Effector memory CD8-positive, alpha-beta T cell (primary cell): ENCODE data around the gene SNAI3.
"Not testable (repeated sequence)": the region's sequence is repeated elsewhere in the genome, so short reads cannot be mapped to it uniquely, and the experiment has no call there.

Experiments used
- ATAC-seq: fragments of 150-1000 bp; cut with Tn5 transposase; replicated peaks from 2 replicates; pipeline ENCODE4 v1.10.0; 2021; ENCODE audit warnings: mild to moderate bottlenecking, moderate library complexity
- DNase-seq, 3 experiments: peaks; one replicate each; pipeline ENCODE4 v3.0.0; 2021
- H3K27ac Mint-ChIP-seq, 2 donors: one replicate each; pipeline ENCODE4 v1.8.0; 2022; ENCODE audit warnings: mild to moderate bottlenecking in 2 of 2, mixed read lengths in 2 of 2, moderate library complexity in 2 of 2
- H3K27me3 Mint-ChIP-seq, 2 donors: one replicate each; pipeline ENCODE4 v1.8.0; 2022; ENCODE audit warnings: mixed read lengths in 2 of 2
- H3K36me3 Mint-ChIP-seq: one replicate; pipeline ENCODE4 v1.8.0; 2022; ENCODE audit warnings: mild to moderate bottlenecking, moderate library complexity, mixed read lengths; ENCODE audit not compliant: insufficient read depth
- H3K4me1 Mint-ChIP-seq, 2 donors: one replicate each; pipeline ENCODE4 v1.8.0; 2022; ENCODE audit warnings: low read depth in 2 of 2, mixed read lengths in 2 of 2
- H3K4me3 Mint-ChIP-seq, 2 donors: one replicate each; pipeline ENCODE4 v1.8.0; 2022; ENCODE audit warnings: mild to moderate bottlenecking in 2 of 2, mixed read lengths in 2 of 2, moderate library complexity in 2 of 2
- H3K9me3 Mint-ChIP-seq, 2 donors: one replicate each; pipeline ENCODE4 v1.8.0; 2022; ENCODE audit warnings: mixed read lengths in 2 of 2

SNAI3 gene

DNA sequence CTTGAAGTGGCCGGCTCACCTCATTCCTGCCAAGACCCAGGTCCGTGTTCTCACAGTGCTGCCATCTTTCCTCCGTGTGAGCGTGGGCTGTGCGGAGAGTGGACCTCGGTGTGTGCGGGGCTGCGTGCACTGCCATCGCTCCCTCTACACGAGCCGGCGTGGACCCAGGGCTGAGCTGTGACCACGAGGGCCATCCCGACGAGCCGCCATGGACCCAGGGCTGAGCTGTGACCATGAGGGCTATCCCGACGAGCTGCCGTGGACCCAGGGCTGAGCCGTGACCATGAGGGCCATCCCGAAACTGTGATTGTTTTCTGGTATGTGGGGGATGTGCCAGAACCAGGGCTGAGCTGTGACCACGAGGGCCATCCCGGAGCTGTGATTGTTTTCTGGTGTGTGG, 14.5 kb downstream of the SNAI3 start:
- H3K27me3 Mint-ChIP-seq = no peaks in the 10 kb centered on the region
- H3K4me3 Mint-ChIP-seq = no peak overlapping the region
- no peak overlapping the region for H3K27ac Mint-ChIP-seq
- H3K36me3 Mint-ChIP-seq = peaks cover 2% of the 10 kb centered on the region
- no peaks in the 10 kb centered on the region for H3K9me3 Mint-ChIP-seq
- no peak for ATAC-seq
- DNase-seq = no peak
- H3K4me1 Mint-ChIP-seq = peaks cover 0 to 9% of the 10 kb centered on the region in 2 donors

DNA sequence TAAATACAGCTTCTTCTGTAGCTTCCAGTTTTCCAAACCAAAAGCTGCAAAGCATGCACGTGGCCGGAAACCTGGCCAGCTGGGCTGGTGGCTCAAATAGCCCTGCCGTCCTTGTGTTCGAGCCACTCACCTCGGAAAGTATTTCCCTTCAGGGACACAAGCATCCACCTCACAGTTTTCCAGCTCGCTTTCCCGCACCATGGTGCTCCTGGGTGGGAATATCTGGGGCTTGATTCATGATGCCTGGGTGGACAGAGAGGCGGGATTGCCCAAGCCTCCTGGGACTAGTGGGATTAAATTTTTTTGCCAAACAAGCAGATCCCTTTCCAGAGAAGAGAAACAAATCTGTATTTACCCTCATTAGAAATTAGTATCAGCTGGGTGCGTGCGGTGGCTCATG, 16.3 kb downstream of the SNAI3 start:
- Mint-ChIP-seq H3K4me3 (no peak overlapping the region), H3K27ac (no peak overlapping the region), H3K9me3 (no peaks in the 10 kb centered on the region), H3K4me1 (peaks cover 0 to 9% of the 10 kb centered on the region in 2 donors), H3K27me3 (no peaks in the 10 kb centered on the region), H3K36me3 (no peaks in the 10 kb centered on the region)
- no peak for ATAC-seq
- DNase-seq = no peak

DNA sequence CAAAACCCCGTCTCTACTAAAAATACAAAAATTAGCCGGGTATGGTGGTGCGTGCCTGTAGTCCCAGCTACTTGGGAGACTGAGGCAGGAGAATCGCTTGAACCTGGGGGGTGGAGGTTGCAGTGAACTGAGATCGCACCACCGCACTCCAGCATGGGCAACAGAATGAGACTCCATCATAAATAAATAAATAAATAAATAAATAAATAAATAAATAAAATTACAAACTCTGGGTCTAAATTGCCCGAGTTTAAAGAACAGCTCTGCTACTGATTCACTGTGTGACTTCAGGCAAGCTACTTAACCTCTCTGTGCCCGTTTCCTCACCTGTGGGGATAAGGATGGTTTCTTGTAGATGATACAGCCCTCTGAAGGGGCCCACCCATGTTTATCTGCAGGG, 16.8 kb downstream of the SNAI3 start:
- H3K9me3 Mint-ChIP-seq, H3K36me3 Mint-ChIP-seq, H3K27me3 Mint-ChIP-seq, H3K4me3 Mint-ChIP-seq, DNase-seq, H3K4me1 Mint-ChIP-seq, ATAC-seq, H3K27ac Mint-ChIP-seq: not testable (repeated sequence)

DNA sequence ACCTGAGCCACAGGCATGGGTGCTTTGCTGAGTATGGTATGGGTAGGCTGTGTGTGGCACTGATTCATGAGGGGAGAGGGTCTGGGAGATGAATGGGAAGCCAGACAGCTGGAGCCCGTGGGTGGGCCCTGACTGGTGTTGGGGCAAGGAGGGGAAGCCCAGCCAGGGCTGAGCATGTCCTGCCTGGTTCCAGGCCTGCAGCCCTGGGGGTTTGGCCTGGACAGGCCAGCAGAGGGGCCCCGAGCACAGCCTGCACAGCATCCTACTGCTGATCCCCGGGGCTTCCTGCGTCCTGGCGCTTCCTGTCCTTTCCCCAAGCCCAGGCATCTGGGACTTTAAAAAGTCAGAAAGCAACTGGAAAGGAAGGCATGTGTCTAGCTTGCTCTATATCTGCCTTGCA, 18.8 kb downstream of the SNAI3 start:
- ATAC-seq (no peak), DNase-seq (no peak)
- Mint-ChIP-seq H3K9me3 (no peaks in the 10 kb centered on the region), H3K27ac (no peak overlapping the region), H3K4me3 (no peak overlapping the region), H3K36me3 (peaks cover 13% of the 10 kb centered on the region), H3K27me3 (no peaks in the 10 kb centered on the region), H3K4me1 (peaks cover 0 to 5% of the 10 kb centered on the region in 2 donors)

DNA sequence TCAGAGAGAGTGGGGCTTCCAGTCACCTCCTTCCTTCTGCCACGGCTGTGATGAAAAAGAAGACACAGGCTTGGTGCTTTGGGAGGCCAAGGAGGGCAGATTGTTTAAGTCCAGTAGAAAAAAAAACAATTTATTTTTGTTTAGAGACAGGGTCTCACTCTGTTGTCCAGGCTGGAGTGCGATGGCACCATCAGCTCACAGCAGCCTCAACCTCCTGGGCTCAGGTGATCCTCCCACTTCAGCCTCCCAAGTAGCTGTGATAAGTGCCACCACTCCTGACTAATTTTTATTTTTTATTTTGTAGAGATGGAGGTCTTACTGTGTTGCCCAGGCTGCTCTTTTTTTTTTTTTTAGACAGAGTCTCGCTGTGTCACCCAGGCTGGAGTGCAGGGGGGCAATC, 20.7 kb downstream of the SNAI3 start:
- H3K36me3 Mint-ChIP-seq = peaks cover 13% of the 10 kb centered on the region
- no peak overlapping the region for H3K27ac Mint-ChIP-seq
- H3K27me3 Mint-ChIP-seq = no peaks in the 10 kb centered on the region
- H3K9me3 Mint-ChIP-seq = no peaks in the 10 kb centered on the region
- no peak for DNase-seq
- no peak overlapping the region for H3K4me3 Mint-ChIP-seq
- peaks cover 6 to 12% of the 10 kb centered on the region in 2 donors for H3K4me1 Mint-ChIP-seq
- no peak for ATAC-seq

DNA sequence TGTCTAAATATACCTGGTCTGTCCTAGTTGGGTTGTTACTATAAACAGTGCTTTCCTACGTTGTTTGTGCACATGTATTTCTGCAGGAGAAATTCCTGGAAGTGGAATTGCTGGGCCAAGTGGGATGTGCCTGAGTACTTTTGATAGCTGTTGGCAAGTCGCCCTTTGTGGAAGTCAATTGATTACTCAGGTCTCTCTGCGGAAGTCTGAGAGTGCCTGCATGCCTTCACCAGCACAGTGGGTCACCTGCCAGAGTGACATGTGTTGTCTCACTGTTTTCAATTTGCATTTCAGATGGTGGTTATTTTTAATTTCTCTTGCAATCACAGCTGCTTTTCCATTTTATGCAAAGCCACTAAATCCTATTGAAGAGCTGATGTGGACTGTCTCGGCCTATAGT, 21.2 kb downstream of the SNAI3 start:
- no peaks in the 10 kb centered on the region for H3K27me3 Mint-ChIP-seq
- no peaks in the 10 kb centered on the region for H3K9me3 Mint-ChIP-seq
- peaks cover 16% of the 10 kb centered on the region for H3K36me3 Mint-ChIP-seq
- ATAC-seq = no peak
- peak overlapping the region; percentile 21 to 38 for H3K4me3 Mint-ChIP-seq
- no peak for DNase-seq
- peaks cover 6 to 12% of the 10 kb centered on the region in 2 donors for H3K4me1 Mint-ChIP-seq
- H3K27ac Mint-ChIP-seq = no peak overlapping the region

DNA sequence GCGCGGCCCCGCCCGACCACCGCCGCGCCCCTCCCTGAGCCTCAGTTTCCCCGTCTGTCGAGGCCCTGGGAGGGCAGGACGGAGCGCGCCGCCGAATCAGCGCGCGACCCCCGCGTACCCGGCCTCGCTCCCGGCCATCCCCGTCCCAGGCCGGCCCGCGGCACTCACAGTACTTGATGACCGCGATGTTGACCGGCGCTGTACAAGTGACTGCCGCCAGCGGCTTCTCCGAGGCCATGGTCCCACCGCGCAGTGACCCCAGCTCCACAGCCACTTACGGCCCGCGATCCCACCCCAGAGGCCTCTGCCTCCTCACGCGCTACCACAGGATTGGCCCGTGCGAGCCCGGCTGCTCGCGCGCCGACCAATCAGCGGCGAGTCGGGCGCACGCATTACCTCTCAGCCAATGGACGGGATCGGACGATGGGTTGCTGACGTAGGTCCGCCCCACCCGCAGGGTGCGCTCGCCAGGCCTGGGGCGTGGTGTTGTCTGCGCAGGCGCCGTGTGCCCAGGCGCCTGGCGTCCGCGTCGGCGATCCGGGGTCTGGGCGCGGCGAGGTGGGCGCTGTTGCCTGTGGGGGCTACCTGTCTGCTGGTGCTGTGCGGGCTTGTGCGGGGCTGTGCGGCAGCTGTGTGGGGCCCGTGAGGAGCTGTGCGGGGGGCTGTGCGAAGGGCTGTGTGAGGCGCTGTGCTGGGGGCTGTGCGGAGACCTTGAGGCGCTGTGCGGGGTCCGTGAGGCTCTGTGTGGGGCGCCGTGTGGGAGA, 23.3 kb downstream of the SNAI3 start, which contains the start of gene MVD:
MVD (minus strand) TSS at position 249 of the 764 bp plus-strand sequence; CDS start at position 238, 11 bp downstream.
- DNase-seq (peak; percentile 92 to 93 (median 92)), ATAC-seq (peak; percentile 97)
- Mint-ChIP-seq H3K27me3 (no peaks in the 10 kb centered on the region), H3K9me3 (no peaks in the 10 kb centered on the region), H3K4me1 (peaks cover 6 to 9% of the 10 kb centered on the region in 2 donors), H3K27ac (peak within 1 kb of the TSS; percentile 94 to 97), H3K4me3 (peak within 1 kb of the TSS; percentile 87 to 96), H3K36me3 (peaks cover 28% of the 10 kb centered on the region)

DNA sequence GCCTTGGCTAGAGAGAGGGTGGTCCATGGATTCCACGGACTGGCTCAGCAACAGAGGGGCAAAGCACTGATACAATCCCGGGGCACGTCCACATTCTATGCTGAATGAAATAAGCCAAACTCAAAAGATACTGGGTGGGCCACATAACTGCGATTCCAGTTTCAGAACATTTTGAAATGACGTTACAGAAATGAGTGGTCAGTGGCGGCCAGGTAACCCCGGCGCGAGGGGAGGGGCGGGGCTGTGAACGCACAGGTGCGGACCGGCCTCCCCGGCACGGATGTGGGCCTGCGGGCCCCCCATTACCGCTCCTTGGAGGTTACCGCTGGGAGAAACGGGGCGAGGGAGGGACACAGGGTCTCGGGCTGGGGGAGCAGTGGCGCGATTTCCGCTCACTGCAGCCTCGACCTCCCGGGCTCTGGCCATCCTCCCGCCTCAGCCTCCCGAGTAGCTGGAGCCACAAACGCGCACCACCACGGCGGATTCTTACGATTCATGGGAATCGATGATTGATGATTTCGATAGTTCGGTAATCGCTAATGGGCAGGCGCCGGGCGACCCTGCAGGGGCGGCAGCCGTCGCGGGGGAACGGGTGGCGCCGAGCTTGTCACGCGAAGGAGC, 24.0 kb downstream of the SNAI3 start:
- Mint-ChIP-seq H3K9me3 (no peaks in the 10 kb centered on the region), H3K4me1 (peaks cover 6 to 9% of the 10 kb centered on the region in 2 donors), H3K36me3 (peaks cover 29% of the 10 kb centered on the region), H3K4me3 (peak overlapping the region; percentile 87 to 96), H3K27ac (peak overlapping the region; percentile 94 to 97), H3K27me3 (no peaks in the 10 kb centered on the region)
- DNase-seq (no peak), ATAC-seq (peak; percentile 2)

DNA sequence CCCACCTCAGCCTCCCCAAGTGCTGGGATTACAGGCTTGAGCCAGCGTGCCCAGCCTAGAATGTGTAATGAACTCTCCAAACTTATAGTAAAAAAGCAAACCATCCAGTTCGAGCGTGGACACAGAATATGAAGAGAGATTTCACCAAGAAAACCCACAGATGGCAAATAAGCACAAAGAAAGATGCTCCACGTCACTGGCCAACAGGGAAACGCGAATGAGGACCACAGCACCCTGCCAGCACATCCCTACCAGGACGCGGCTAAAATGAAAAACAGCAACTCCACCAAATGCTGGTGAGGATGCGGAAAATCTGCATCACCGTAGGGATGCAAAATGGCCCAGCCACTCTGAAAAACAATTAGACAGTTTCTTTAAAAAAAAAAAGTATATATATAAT, 24.8 kb downstream of the SNAI3 start:
- Mint-ChIP-seq H3K27me3 (no peaks in the 10 kb centered on the region), H3K27ac (peak overlapping the region in 1 of 2 donors; percentile 97), H3K9me3 (no peaks in the 10 kb centered on the region), H3K4me3 (peak overlapping the region; percentile 87 to 96), H3K36me3 (peaks cover 33% of the 10 kb centered on the region), H3K4me1 (peaks cover 6 to 9% of the 10 kb centered on the region in 2 donors)
- ATAC-seq (no peak), DNase-seq (no peak)

DNA sequence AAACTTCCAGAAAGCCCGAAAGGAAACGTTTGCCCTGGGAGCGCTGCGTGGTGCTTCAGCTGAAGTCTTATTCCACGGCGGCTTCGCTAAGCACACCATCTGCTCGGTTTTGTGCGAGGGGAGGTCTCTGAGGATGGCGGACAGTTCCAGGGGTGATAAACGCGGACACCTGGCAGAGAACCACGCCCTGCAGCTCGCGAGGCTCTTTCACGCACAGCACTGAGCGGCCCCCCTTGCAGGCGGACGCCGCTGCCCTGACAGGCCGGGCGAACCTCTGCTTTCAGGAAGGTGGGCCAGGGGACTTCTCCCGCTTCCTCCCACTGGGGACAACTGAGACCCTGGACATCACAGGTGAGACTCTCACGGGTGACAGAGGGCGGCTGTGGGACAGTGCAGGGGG, 27.1 kb downstream of the SNAI3 start:
- DNase-seq (no peak), ATAC-seq (no peak)
- Mint-ChIP-seq H3K9me3 (no peaks in the 10 kb centered on the region), H3K36me3 (peaks cover 48% of the 10 kb centered on the region), H3K4me3 (no peak overlapping the region), H3K27me3 (no peaks in the 10 kb centered on the region), H3K27ac (peak overlapping the region in 1 of 2 donors; percentile 29), H3K4me1 (peaks cover 6 to 14% of the 10 kb centered on the region in 2 donors)

DNA sequence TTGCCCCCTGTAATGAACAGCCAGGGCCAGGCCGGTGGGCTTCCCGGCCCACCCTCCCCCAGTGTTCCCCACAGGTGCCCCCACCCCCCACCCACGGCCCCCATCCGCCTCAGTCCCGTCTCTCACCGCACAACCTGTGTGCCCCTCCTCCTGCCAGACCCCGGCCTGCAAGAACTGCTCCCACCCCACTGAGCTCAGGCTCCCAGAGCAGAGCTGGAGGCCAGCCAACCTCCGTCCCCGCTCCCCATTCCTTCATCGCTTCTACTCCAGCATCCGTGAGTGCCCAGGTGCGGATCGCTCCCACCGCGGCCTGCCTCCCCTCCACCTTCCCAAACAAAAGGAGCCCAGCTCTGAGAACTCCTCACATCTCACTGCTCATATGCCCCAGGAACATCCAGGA, 27.6 kb downstream of the SNAI3 start:
- no peaks in the 10 kb centered on the region for H3K27me3 Mint-ChIP-seq
- H3K27ac Mint-ChIP-seq = peak overlapping the region in 1 of 2 donors; percentile 29
- H3K4me1 Mint-ChIP-seq = peaks cover 6 to 14% of the 10 kb centered on the region in 2 donors
- ATAC-seq (no peak), DNase-seq (no peak)
- no peaks in the 10 kb centered on the region for H3K9me3 Mint-ChIP-seq
- peaks cover 52% of the 10 kb centered on the region for H3K36me3 Mint-ChIP-seq
- H3K4me3 Mint-ChIP-seq = no peak overlapping the region

DNA sequence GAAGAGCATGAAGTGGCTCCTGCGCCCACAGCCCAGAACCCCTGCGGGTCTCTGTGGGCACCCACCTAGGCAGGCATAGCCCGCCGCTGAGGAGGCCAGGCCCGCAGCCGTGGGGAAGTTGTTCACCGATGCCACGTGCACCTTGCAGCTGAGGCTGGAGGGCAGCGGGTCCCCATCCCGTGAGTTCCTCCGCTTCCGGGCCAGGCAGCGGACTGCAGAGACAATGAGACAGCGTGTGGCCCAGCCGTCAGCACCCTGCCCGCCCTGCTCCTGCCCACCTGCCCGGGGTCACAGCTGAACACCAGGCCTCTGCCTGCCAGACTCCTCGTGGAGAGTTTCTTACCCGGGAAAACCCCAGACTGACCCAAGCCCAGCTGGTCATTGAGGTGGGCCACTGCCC, 28.9 kb downstream of the SNAI3 start:
- ATAC-seq = no peak
- H3K4me3 Mint-ChIP-seq = no peak overlapping the region
- H3K9me3 Mint-ChIP-seq = no peaks in the 10 kb centered on the region
- no peaks in the 10 kb centered on the region for H3K27me3 Mint-ChIP-seq
- no peak for DNase-seq
- H3K4me1 Mint-ChIP-seq = peaks cover 6 to 18% of the 10 kb centered on the region in 2 donors
- peaks cover 47% of the 10 kb centered on the region for H3K36me3 Mint-ChIP-seq
- no peak overlapping the region for H3K27ac Mint-ChIP-seq

DNA sequence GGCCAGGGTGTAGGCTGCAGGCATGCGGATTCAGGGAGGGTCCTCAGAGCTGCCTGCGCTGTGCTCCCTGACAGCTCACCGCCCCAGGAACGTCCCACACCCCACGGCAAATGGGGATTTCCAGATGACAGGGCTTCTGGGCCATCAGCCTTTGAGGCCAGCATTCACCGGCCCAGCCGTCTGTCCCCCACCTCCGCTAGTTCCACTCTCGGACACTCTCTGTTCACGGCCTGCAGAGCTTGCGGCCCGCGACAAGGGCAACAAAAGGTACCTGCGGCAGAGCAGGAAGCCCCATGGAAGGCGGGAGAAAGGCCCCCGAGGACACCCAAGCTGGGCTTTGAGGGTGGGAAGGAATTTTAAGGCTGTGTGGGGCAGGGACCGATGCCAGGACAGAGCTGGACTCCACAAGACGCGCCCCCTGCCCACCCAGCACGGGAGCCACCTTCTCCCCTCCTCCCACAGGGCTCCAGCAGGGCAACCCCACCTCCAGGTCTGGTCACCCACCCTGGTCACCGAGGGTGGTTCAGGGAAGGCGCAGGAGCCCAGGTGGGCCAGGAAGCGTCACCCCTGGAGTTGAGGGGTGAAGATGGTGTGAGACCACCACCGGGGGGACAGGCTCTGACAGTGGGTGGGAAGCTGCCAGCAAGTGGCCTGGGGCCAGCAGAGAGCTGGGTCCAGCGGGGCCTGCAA, 29.9 kb downstream of the SNAI3 start:
- H3K36me3 Mint-ChIP-seq = peaks cover 48% of the 10 kb centered on the region
- H3K27ac Mint-ChIP-seq = no peak overlapping the region
- H3K4me3 Mint-ChIP-seq = no peak overlapping the region
- H3K9me3 Mint-ChIP-seq = no peaks in the 10 kb centered on the region
- no peaks in the 10 kb centered on the region for H3K27me3 Mint-ChIP-seq
- DNase-seq = no peak
- H3K4me1 Mint-ChIP-seq = peaks cover 2 to 16% of the 10 kb centered on the region in 2 donors
- ATAC-seq = no peak
